ENCODE measurements around the gene IQCK.

DNA sequence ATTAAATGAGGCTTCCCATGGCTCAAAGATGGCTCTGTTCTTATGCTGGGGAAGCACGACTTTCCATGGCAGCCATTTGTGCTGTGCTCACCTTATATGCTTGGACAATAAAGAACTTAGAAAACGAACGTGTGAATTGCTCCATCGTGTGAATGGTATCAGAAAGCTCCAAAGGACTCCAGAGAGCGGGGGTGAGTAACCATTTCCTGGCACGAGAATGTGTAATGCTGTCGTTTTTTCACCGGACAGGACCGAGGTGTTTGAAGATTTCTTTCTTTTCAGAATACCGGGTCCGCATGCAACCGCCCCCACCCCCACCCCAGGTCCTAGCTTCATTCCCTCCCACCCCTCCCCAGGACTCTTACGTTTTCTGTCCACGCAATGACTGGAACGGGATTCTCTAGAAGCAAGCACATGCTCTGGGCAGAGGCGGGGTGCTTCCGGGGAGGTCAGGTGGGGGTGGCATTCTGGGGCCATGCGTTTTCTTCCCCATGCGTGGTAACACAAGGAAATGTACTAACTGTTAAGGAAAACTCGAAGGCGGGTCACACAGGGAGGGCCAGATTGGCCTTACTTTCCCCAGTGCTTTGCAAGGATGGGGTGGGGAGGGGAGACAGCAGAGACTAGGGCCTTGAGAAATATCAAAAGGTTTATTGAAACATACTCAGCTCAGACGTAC is 140.4 kb downstream of the IQCK start:
- TF ChIP-seq ZFP41 (tag by site-specific recombination; IDR thresholded peaks at IDR 0.05; ENCODE audit: borderline replicate concordance) = no peak
- TF ChIP-seq, protein P1, sequence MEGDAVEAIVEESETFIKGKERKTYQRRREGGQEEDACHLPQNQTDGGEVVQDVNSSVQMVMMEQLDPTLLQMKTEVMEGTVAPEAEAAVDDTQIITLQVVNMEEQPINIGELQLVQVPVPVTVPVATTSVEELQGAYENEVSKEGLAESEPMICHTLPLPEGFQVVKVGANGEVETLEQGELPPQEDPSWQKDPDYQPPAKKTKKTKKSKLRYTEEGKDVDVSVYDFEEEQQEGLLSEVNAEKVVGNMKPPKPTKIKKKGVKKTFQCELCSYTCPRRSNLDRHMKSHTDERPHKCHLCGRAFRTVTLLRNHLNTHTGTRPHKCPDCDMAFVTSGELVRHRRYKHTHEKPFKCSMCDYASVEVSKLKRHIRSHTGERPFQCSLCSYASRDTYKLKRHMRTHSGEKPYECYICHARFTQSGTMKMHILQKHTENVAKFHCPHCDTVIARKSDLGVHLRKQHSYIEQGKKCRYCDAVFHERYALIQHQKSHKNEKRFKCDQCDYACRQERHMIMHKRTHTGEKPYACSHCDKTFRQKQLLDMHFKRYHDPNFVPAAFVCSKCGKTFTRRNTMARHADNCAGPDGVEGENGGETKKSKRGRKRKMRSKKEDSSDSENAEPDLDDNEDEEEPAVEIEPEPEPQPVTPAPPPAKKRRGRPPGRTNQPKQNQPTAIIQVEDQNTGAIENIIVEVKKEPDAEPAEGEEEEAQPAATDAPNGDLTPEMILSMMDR (tag by site-specific recombination; IDR thresholded peaks at IDR 0.05) = no peak
- TF ChIP-seq ZBTB49 (tag by site-specific recombination; IDR thresholded peaks at IDR 0.05; ENCODE audit: low read depth) = no peak
- no peak for TF ChIP-seq ZNF311 (tag by site-specific recombination; IDR thresholded peaks at IDR 0.05; ENCODE audit: borderline replicate concordance)
- TF ChIP-seq, protein P2, sequence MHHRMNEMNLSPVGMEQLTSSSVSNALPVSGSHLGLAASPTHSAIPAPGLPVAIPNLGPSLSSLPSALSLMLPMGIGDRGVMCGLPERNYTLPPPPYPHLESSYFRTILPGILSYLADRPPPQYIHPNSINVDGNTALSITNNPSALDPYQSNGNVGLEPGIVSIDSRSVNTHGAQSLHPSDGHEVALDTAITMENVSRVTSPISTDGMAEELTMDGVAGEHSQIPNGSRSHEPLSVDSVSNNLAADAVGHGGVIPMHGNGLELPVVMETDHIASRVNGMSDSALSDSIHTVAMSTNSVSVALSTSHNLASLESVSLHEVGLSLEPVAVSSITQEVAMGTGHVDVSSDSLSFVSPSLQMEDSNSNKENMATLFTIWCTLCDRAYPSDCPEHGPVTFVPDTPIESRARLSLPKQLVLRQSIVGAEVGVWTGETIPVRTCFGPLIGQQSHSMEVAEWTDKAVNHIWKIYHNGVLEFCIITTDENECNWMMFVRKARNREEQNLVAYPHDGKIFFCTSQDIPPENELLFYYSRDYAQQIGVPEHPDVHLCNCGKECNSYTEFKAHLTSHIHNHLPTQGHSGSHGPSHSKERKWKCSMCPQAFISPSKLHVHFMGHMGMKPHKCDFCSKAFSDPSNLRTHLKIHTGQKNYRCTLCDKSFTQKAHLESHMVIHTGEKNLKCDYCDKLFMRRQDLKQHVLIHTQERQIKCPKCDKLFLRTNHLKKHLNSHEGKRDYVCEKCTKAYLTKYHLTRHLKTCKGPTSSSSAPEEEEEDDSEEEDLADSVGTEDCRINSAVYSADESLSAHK (tag by site-specific recombination; IDR thresholded peaks at IDR 0.05) = no peak
- no peak for TF ChIP-seq SALL2 (tag by site-specific recombination; IDR thresholded peaks at IDR 0.05; ENCODE audit: borderline replicate concordance)
- TF ChIP-seq, protein P3, sequence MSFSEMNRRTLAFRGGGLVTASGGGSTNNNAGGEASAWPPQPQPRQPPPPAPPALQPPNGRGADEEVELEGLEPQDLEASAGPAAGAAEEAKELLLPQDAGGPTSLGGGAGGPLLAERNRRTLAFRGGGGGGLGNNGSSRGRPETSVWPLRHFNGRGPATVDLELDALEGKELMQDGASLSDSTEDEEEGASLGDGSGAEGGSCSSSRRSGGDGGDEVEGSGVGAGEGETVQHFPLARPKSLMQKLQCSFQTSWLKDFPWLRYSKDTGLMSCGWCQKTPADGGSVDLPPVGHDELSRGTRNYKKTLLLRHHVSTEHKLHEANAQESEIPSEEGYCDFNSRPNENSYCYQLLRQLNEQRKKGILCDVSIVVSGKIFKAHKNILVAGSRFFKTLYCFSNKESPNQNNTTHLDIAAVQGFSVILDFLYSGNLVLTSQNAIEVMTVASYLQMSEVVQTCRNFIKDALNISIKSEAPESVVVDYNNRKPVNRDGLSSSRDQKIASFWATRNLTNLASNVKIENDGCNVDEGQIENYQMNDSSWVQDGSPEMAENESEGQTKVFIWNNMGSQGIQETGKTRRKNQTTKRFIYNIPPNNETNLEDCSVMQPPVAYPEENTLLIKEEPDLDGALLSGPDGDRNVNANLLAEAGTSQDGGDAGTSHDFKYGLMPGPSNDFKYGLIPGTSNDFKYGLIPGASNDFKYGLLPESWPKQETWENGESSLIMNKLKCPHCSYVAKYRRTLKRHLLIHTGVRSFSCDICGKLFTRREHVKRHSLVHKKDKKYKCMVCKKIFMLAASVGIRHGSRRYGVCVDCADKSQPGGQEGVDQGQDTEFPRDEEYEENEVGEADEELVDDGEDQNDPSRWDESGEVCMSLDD (tag by site-specific recombination; IDR thresholded peaks at IDR 0.05) = no peak
- TF ChIP-seq TCF7L2 (IDR thresholded peaks at IDR 0.05; ENCODE audit: borderline replicate concordance, low read depth, low read length) = no peak
- TF ChIP-seq ZNF433 (tag by site-specific recombination; IDR thresholded peaks at IDR 0.05; ENCODE audit: low read depth) = no peak
- TF ChIP-seq, protein P4, sequence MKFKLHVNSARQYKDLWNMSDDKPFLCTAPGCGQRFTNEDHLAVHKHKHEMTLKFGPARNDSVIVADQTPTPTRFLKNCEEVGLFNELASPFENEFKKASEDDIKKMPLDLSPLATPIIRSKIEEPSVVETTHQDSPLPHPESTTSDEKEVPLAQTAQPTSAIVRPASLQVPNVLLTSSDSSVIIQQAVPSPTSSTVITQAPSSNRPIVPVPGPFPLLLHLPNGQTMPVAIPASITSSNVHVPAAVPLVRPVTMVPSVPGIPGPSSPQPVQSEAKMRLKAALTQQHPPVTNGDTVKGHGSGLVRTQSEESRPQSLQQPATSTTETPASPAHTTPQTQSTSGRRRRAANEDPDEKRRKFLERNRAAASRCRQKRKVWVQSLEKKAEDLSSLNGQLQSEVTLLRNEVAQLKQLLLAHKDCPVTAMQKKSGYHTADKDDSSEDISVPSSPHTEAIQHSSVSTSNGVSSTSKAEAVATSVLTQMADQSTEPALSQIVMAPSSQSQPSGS (tag by site-specific recombination; IDR thresholded peaks at IDR 0.05; ENCODE audit: low read depth) = no peak
- no peak for TF ChIP-seq ZNF10 (tag by site-specific recombination; IDR thresholded peaks at IDR 0.05)
- no peak for TF ChIP-seq ZBTB21 (tag by site-specific recombination; IDR thresholded peaks at IDR 0.05)

All from HEK293 (cell line).